Measurements from ENCODE around the gene RNF217.

GRCh38 chr6:124958759-124959354 lies 3.4 kb upstream of the RNF217 start:
- TF ChIP-seq EP300 (IDR thresholded peaks at IDR 0.05): no peak
- TF ChIP-seq POLR2AphosphoS5 (IDR thresholded peaks at IDR 0.05): no peak
